GM13976 (cell line): Measurements from ENCODE around the gene ZIC2.

Experiments used
- DNase-seq: peaks from one replicate; pipeline ENCODE4 v3.0.0; 2012; ENCODE audit warnings: low spot score
- in situ Hi-C: fragments of 300-500 bp; cut with MboI; formaldehyde crosslinking; loops from one replicate; pipeline ENCODE4 v1.12.0; 2022; ENCODE audit warnings: low sequenced_read_pairs, mixed read lengths, inconsistent platforms; ENCODE audit not compliant: unreplicated experiment
- TF ChIP-seq, protein P1 (sequence below): IDR thresholded peaks from 2 replicates; pipeline ENCODE4 v1.5.1; 2012; ENCODE audit warnings: borderline replicate concordance, mild to moderate bottlenecking; ENCODE audit not compliant: insufficient read depth; ENCODE audit errors: extremely low read depth, missing control alignments, control extremely low read depth

Gene ZIC2

DNA sequence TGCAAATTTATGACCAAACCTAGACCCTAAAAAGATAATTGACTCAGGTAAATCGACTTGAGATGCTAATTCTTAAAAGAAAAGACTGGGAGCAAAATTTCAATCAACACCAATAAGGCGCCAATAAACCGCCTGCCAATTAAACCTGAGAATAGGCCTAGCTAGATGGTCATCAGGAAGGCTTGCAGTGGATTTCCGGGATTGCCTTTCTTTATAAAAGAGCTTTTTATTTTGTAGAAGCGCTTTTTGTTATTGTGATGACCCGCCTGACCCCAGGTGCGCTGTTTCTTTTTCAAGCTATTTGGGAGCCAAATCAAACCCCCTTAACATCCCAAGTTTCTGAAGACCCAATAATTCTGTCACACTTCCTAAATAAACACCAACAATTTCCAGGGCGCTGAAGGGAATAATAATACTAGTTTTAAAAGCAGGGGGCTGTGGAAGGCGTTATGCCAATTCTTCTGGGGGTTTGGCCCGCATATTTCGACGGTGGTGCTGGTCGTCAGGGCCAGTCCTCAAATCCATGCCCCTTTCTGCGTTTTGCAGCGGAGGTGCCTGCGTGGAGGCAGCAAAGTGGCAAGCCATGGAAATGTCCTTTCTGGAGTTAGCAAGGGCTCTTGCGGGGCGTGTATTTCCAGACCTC, 7.2 kb upstream of the ZIC2 start:
- TF ChIP-seq, protein P1, sequence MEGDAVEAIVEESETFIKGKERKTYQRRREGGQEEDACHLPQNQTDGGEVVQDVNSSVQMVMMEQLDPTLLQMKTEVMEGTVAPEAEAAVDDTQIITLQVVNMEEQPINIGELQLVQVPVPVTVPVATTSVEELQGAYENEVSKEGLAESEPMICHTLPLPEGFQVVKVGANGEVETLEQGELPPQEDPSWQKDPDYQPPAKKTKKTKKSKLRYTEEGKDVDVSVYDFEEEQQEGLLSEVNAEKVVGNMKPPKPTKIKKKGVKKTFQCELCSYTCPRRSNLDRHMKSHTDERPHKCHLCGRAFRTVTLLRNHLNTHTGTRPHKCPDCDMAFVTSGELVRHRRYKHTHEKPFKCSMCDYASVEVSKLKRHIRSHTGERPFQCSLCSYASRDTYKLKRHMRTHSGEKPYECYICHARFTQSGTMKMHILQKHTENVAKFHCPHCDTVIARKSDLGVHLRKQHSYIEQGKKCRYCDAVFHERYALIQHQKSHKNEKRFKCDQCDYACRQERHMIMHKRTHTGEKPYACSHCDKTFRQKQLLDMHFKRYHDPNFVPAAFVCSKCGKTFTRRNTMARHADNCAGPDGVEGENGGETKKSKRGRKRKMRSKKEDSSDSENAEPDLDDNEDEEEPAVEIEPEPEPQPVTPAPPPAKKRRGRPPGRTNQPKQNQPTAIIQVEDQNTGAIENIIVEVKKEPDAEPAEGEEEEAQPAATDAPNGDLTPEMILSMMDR, result no peak
- DNase-seq, result no peak
- in situ Hi-C loops, result no loop called here

DNA sequence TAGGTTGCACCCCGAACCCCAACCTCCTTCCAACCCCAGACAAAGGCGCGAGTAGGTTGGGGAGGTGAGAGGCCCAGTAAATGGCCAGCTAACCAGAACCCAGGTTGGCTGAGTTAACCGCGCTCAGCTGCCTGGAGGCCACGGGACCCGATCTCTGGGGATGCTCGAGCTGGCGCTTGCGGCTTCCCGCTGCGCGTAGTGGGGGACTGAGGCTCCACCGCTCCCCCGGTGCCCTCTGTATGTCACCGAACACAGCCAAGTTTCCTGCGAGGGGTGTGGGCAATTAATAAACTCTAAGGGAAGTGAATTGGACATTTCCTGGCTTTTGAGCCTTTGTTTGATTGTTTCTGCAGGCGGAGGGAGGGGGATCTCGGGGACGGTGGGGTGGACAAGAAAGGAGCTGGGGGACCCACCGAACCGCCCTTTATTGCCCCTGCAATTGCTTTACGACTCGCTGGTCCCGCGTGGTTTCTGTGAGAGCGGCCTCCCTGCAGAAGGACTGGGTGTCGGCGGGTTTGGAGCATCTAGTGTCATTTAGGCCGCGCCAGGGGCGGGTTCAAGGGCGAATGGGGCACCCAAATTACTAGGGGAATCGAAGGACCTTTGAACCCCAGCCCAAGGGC, 6.5 kb upstream of the ZIC2 start:
- DNase-seq, result no peak
- in situ Hi-C loops, result no loop called here
- TF ChIP-seq, protein P1, result no peak

DNA sequence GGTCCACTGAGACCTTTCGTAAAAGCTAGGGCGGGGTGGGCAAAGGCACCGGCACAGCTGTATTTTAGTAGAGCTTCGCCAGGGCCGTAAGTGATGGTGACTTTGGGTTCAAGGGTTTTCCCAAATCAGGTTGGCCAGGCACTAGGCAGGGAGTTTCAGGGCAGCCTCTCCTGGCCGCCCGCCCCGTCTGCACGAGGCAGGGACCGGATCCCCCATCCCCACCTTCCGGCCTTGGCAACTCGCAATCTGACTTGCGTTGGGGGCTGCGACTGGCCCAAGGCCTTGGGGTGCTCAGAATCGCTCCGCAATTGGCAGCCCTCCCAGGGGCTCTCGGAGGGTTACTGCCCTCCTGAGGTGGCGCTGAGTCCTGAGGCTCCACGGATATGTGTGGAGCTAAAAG, 6.0 kb upstream of the ZIC2 start:
- in situ Hi-C loops, result no loop called here
- TF ChIP-seq, protein P1, result no peak
- DNase-seq, result no peak

DNA sequence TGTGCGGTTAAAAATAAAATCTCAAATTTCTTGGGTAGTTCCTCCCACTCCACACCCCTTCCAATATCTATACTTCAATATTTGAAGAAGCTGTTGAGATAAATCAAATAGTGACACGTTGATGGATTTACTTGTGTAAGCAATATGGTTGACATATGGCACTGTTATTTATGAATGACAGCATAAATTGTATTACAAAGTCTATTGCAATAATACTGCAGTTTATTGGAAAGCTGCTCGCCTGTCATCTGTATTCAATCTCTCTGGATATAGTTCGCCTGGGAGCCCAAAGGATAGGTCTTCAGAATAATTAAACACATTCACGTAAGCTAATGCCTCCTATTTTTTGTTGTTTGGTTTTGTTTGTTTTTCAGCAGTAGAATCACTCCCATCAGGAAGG, 5.0 kb upstream of the ZIC2 start:
- DNase-seq, result no peak
- TF ChIP-seq, protein P1, result no peak
- in situ Hi-C loops, result no loop called here

DNA sequence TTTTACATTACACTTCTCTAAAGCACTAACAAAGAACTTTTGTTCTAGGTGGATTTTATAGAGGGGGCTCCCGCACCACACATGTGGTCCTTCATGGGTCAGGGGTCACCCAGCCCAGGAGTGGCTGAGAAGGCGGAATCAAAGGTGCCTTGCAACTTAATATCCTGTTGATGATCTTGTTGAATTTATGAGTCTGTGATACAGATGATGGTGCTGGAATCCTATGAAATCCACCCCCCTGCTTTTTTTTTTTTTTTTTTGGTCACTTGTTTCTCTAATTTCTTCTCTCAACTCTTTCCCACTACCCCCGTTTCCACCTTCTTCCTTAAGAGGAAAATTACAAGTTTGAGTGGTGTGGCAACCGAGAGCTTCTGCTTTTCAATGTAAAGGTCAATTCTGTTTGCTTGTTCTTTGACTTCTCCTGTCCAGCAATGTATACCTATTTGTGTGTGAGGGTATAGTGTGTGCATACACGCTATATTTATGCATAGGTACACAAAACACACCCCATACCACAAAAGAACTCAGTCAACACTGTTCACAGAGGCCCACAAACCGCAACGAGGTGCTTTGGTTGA, 4.2 kb upstream of the ZIC2 start:
- no peak for DNase-seq
- in situ Hi-C loops, result no loop called here
- TF ChIP-seq, protein P1, result no peak

DNA sequence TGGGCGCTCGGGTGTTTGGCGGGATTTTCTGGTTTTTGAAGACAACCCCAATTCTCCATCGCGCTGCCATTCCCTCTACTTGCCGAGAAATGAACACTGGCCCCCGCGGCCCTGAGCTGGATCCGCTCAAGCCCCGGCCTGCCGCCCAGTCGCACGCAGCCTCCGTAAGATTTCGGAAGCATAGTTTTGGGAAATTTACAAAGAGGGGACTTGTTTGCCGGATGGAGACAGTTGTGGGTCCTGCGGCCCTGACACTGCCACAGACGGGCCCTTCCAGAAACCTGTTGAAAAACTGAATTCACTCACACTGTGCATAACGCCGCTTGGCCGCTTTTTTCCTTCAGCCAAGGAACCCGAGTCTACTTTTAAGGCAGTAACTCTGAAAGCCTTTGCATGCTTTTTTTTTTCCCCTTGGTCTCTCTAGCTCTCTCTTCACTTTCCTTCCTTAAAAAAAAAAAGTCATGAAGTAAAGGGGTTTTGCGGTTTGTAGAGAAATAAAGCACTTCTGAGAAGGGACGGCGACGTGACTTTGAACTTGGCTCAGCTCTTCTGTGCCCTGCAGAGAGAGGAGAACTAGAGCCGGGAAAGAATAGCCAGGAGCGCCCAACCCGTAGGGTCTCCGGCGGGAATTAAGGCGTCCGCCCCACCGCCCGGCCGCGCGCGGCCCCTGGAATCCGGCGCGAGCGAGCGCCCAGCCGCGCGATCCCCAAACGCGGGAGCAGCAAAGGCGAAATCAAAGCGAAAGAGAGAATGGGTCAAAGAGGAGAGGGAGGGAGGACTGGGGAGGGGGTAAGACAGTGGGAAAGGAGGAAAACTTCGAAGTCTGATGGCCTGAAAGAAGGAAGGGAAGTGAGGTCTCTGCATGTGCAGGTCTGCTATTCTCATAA, 3.4 kb upstream of the ZIC2 start:
- in situ Hi-C loops, result no loop called here
- DNase-seq, result no peak
- TF ChIP-seq, protein P1, result no peak
